B cell (primary cell): ENCODE data around the gene ZNF639.

Experiments used
- EZH2 ChIP-seq: IDR thresholded peaks from 2 replicates; pipeline ENCODE4 v1.6.1; 2012; ENCODE audit warnings: borderline replicate concordance, low read depth, mild to moderate bottlenecking, moderate library complexity, low read length; ENCODE audit not compliant: insufficient read depth, poor library complexity, severe bottlenecking
- TF ChIP-seq, protein P1 (sequence below): fragments of 200-600 bp; IDR thresholded peaks from one replicate; pipeline ENCODE4 v1.8.0; 2022; ENCODE audit warnings: antibody characterized with exemption, mild to moderate bottlenecking

DNA sequence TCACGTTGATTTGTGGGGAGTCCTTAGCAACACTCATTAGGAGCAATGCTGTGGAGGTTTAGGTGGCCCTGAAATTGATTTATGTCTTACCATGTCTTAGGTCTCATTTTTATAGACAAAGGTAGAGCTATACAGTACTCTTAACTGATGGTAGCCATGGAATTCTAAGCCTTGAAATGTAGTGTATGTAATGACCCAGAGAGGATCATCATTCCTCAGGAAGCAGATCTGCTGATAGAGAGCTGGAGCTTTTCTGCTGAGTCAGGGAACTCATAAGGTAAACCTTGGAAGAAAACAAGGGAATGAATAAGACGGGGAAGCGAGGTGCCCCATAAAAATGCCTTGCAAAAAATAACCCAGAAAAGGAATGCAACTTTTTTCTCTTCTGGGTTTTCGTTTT lies 34.0 kb upstream of the ZNF639 start:
- TF ChIP-seq, protein P1, sequence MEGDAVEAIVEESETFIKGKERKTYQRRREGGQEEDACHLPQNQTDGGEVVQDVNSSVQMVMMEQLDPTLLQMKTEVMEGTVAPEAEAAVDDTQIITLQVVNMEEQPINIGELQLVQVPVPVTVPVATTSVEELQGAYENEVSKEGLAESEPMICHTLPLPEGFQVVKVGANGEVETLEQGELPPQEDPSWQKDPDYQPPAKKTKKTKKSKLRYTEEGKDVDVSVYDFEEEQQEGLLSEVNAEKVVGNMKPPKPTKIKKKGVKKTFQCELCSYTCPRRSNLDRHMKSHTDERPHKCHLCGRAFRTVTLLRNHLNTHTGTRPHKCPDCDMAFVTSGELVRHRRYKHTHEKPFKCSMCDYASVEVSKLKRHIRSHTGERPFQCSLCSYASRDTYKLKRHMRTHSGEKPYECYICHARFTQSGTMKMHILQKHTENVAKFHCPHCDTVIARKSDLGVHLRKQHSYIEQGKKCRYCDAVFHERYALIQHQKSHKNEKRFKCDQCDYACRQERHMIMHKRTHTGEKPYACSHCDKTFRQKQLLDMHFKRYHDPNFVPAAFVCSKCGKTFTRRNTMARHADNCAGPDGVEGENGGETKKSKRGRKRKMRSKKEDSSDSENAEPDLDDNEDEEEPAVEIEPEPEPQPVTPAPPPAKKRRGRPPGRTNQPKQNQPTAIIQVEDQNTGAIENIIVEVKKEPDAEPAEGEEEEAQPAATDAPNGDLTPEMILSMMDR: no peak
- TF ChIP-seq EZH2: no peak
